HCT116 (cell line): ENCODE data around the gene SEMG1. TPM values are rescaled to one million over a fixed set of nuclear protein-coding genes. Genes with fewer than 3 reads are reported as not detected.
A peak's percentile ranks its signal among the peaks of the same experiment; 100 is the strongest.

Experiments
- ATAC-seq: fragments of 200-7000 bp; cut with Tn5 transposase; 2 replicates; pipeline ENCODE4 v1.9.1; 2020; ENCODE audit warnings: mild to moderate bottlenecking, moderate library complexity
- BruUV-seq: library from RNA; stranded (reverse); fragments of 400-500 nt; replicated peaks from 2 replicates; lab custom pipeline; 2021; lab: Mats Ljungman, UMichigan
- CTCF ChIA-PET: fragments of 300-600 bp; sonication (Branson Sonifier 250); formaldehyde crosslinking; loops from one replicate; lab custom pipeline; 2021; ENCODE audit warnings: antibody characterized with exemption; lab: Charles Lee
- POLR2A ChIA-PET: fragments of 300-600, 350-600 bp; sonication (Branson Sonifier 250); formaldehyde crosslinking; loops from one replicate; lab custom pipeline; 2021; ENCODE audit warnings: antibody characterized with exemption; lab: Charles Lee
- RAD21 ChIA-PET, 2 experiments: fragments of 300-600 bp; sonication (Branson Sonifier 250); formaldehyde crosslinking; loops; one replicate each; lab custom pipeline; 2023; ENCODE audit warnings: low total read pairs in 2 of 2; ENCODE audit not compliant: uncharacterized antibody in 2 of 2, unreplicated experiment in 2 of 2, low non-redundant PET in 1 of 2; lab: Charles Lee
- DNase-seq: peaks from one replicate; pipeline ENCODE4 v3.0.0-alpha.2; 2010; ENCODE audit warnings: low read depth, low spot score
- H2AFZ ChIP-seq: fragments of 200-600 bp; shearing (Covaris generic), sonication (generic); 2 replicates; pipeline ENCODE4 v1.6.1; 2017; ENCODE audit warnings: low read depth, mixed run types, mixed read lengths, antibody characterized with exemption, low read length; ENCODE audit not compliant: poor library complexity, severe bottlenecking
- H3K27ac ChIP-seq: 2 replicates; pipeline ENCODE4 v1.5.1; 2012; ENCODE audit warnings: low read depth, low read length
- H3K27me3 ChIP-seq: fragments of 200-600 bp; sonication (generic); 2 replicates; pipeline ENCODE4 v1.6.1; 2016; ENCODE audit warnings: mixed run types, low read length, mixed read lengths; ENCODE audit not compliant: insufficient read depth
- H3K36me3 ChIP-seq, 2 experiments: fragments of 200-500 bp in 1 of 2; fragments of 200-600 bp in 1 of 2; sonication (Bioruptor generic) in 1 of 2; sonication (generic) in 1 of 2; 2 replicates each; pipeline versions ENCODE4 v1.5.1 to v1.6.1; 2014 to 2016; ENCODE audit warnings: low read length in 2 of 2, inconsistent platforms in 1 of 2, mixed read lengths in 1 of 2, mixed run types in 1 of 2; ENCODE audit not compliant: insufficient read depth in 2 of 2, control insufficient read depth in 1 of 2
- H3K4me1 ChIP-seq, 2 experiments: fragments of 200-600 bp in 1 of 2; sonication (generic) in 1 of 2; 2 replicates each; pipeline versions ENCODE4 v1.5.1 to v1.6.1; 2012 to 2017; ENCODE audit warnings: low read length in 2 of 2, inconsistent platforms in 1 of 2, mild to moderate bottlenecking in 1 of 2, mixed read lengths in 1 of 2, mixed run types in 1 of 2, moderate library complexity in 1 of 2; ENCODE audit not compliant: insufficient read depth in 2 of 2, control insufficient read depth in 1 of 2
- H3K4me2 ChIP-seq: fragments of 200-600 bp; sonication (generic); 2 replicates; pipeline ENCODE4 v1.6.1; 2017; ENCODE audit warnings: mixed run types, low read length, mixed read lengths
- H3K4me3 ChIP-seq, 2 experiments: fragments of 200-600 bp in 1 of 2; sonication (generic) in 1 of 2; replicated peaks in 1 of 2; 2 replicates each; pipeline ENCODE4 v1.5.1; 2011 to 2016; ENCODE audit warnings: low read length in 2 of 2, control low read depth in 1 of 2, low read depth in 1 of 2, mild to moderate bottlenecking in 1 of 2, mixed read lengths in 1 of 2, mixed run types in 1 of 2
- H3K79me2 ChIP-seq: fragments of 200-600 bp; sonication (generic); 2 replicates; pipeline ENCODE4 v1.6.1; 2017; ENCODE audit warnings: mild to moderate bottlenecking, mixed run types, low read length, moderate library complexity, mixed read lengths; ENCODE audit not compliant: insufficient read depth
- H3K9ac ChIP-seq: fragments of 200-600 bp; sonication (generic); 2 replicates; pipeline ENCODE4 v1.6.1; 2016; ENCODE audit warnings: low read length, mixed read lengths
- H3K9me2 ChIP-seq: fragments of 200-600 bp; sonication (generic), shearing (Covaris generic); 2 replicates; pipeline ENCODE4 v1.6.1; 2017; ENCODE audit warnings: mixed run types, mild to moderate bottlenecking, moderate library complexity; ENCODE audit not compliant: insufficient read depth
- H3K9me3 ChIP-seq, 2 experiments: fragments of 200-500 bp in 1 of 2; fragments of 200-600 bp in 1 of 2; sonication (Bioruptor generic) in 1 of 2; sonication (generic) in 1 of 2; 2 replicates each; pipeline ENCODE4 v1.6.1; 2014 to 2017; ENCODE audit warnings: low read length in 2 of 2, mixed read lengths in 2 of 2, inconsistent platforms in 1 of 2, low read depth in 1 of 2, mild to moderate bottlenecking in 1 of 2, mixed run types in 1 of 2, moderate library complexity in 1 of 2; ENCODE audit not compliant: control insufficient read depth in 1 of 2, insufficient read depth in 1 of 2
- H4K20me1 ChIP-seq: fragments of 200-600 bp; sonication (generic), shearing (Covaris generic); 2 replicates; pipeline ENCODE4 v1.6.1; 2017; ENCODE audit warnings: mixed run types, mild to moderate bottlenecking, moderate library complexity; ENCODE audit not compliant: insufficient read depth
- RAD21 ChIP-seq: IDR thresholded peaks from 2 replicates; pipeline ENCODE4 v1.6.1; 2012; ENCODE audit warnings: low read depth, mild to moderate bottlenecking
- SRF ChIP-seq: IDR thresholded peaks from 2 replicates; pipeline ENCODE4 v1.6.1; 2012; ENCODE audit warnings: low read depth
- intact Hi-C: fragments of 100-400 bp; cut with micrococcal nuclease; formaldehyde crosslinking; loops from 2 replicates; pipeline ENCODE4 v1.10.0; 2022
- total RNA-seq: library from RNA; stranded (reverse); gene quantifications from one replicate; pipeline ENCODE4 v1.2.1, GENCODE V29; 2021; ENCODE audit not compliant: unreplicated experiment
- TF ChIP-seq, protein P1 (sequence below), 3 experiments: fragments of 200-600 bp in 1 of 3; sonication (generic) in 1 of 3; IDR thresholded peaks in 2 of 3; conservative IDR thresholded peaks in 1 of 3; 2 replicates each; pipeline ENCODE4 v1.5.1; 2012 to 2017; ENCODE audit warnings: low read depth in 2 of 3, low read length in 2 of 3, antibody characterized with exemption in 1 of 3, borderline replicate concordance in 1 of 3, control low read depth in 1 of 3, mild to moderate bottlenecking in 1 of 3, mixed read lengths in 1 of 3, mixed run types in 1 of 3, moderate library complexity in 1 of 3; ENCODE audit not compliant: insufficient read depth in 1 of 3
- TF ChIP-seq, protein P2 (sequence below): IDR thresholded peaks from 2 replicates; pipeline ENCODE4 v1.6.1; 2012
- TF ChIP-seq, protein P3 (sequence below): IDR thresholded peaks from 2 replicates; pipeline ENCODE4 v1.6.1; 2011; ENCODE audit warnings: mild to moderate bottlenecking, low read length, moderate library complexity; ENCODE audit not compliant: insufficient replicate concordance; ENCODE audit errors: extremely low read depth

The SEMG1 gene
- total RNA-seq, 1 experiment from 2014 or later: not detected

DNA sequence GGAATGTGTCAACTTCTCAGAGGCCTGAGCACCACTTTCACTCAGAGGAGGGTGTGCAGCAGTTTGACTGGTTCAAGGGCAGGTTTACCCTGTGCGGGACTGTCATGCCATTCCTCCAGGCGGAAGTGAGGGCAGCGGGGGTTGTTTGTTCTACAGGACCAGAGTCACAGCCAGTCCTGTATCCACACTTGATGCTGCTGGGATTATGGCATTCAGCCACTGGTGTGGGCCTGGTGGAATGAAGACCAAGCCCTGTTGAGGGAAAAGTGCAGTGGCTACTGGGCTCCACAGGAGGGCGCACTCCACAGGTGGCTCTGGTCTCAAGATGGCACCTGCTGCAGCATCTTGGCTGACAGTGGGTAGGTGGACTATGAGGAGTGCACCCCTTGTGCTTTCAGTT, 29.2 kb downstream of the SEMG1 start:
- H3K9me2 ChIP-seq: no peaks in the 10 kb centered on the region
- H3K4me3 ChIP-seq: no peak overlapping the region
- no peak overlapping the region for H3K9ac ChIP-seq
- no peak for DNase-seq
- H3K9me3 ChIP-seq: no peaks in the 10 kb centered on the region
- no TSS peak for BruUV-seq
- no peaks in the 10 kb centered on the region for H3K79me2 ChIP-seq
- ChIA-PET POLR2A (no interaction called here), CTCF (interaction anchor here (1.0 kb wide), 1 partner anchor 55 kb away, joined by 3 read pairs; no protein-coding TSS in a partner anchor), RAD21 (no interaction called here)
- no peak overlapping the region for H3K27ac ChIP-seq
- peak; percentile 69 for ATAC-seq
- H2AFZ ChIP-seq: no peak overlapping the region
- H4K20me1 ChIP-seq: no peaks in the 10 kb centered on the region
- no peaks in the 10 kb centered on the region for H3K4me1 ChIP-seq
- 0 out of 2 replicates have a peak, but pooled peaks cover 4% of the 10 kb centered on the region for H3K27me3 ChIP-seq
- no peaks in the 10 kb centered on the region for H3K36me3 ChIP-seq
- H3K4me2 ChIP-seq: no peak overlapping the region
- TF ChIP-seq, protein P1, sequence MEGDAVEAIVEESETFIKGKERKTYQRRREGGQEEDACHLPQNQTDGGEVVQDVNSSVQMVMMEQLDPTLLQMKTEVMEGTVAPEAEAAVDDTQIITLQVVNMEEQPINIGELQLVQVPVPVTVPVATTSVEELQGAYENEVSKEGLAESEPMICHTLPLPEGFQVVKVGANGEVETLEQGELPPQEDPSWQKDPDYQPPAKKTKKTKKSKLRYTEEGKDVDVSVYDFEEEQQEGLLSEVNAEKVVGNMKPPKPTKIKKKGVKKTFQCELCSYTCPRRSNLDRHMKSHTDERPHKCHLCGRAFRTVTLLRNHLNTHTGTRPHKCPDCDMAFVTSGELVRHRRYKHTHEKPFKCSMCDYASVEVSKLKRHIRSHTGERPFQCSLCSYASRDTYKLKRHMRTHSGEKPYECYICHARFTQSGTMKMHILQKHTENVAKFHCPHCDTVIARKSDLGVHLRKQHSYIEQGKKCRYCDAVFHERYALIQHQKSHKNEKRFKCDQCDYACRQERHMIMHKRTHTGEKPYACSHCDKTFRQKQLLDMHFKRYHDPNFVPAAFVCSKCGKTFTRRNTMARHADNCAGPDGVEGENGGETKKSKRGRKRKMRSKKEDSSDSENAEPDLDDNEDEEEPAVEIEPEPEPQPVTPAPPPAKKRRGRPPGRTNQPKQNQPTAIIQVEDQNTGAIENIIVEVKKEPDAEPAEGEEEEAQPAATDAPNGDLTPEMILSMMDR (IDR thresholded peaks at IDR 0.05 in 2 of 3, conservative IDR thresholded peaks at IDR 0.05 in 1 of 3; ENCODE audit: borderline replicate concordance in 1 of 3, insufficient read depth in 1 of 3, low read depth in 2 of 3, low read length in 2 of 3): peak; percentile 42 to 82 (median 81); a peak in 5 of 6 replicates
- TF ChIP-seq, protein P2, sequence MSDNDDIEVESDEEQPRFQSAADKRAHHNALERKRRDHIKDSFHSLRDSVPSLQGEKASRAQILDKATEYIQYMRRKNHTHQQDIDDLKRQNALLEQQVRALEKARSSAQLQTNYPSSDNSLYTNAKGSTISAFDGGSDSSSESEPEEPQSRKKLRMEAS: no peak
- TF ChIP-seq, protein P3, sequence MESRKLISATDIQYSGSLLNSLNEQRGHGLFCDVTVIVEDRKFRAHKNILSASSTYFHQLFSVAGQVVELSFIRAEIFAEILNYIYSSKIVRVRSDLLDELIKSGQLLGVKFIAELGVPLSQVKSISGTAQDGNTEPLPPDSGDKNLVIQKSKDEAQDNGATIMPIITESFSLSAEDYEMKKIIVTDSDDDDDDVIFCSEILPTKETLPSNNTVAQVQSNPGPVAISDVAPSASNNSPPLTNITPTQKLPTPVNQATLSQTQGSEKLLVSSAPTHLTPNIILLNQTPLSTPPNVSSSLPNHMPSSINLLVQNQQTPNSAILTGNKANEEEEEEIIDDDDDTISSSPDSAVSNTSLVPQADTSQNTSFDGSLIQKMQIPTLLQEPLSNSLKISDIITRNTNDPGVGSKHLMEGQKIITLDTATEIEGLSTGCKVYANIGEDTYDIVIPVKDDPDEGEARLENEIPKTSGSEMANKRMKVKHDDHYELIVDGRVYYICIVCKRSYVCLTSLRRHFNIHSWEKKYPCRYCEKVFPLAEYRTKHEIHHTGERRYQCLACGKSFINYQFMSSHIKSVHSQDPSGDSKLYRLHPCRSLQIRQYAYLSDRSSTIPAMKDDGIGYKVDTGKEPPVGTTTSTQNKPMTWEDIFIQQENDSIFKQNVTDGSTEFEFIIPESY: no peak
- TF ChIP-seq RAD21 (peak; percentile 51), SRF (no peak)
- intact Hi-C loops: no loop called here
